ENCODE results near the gene DNALI1. TPM values are rescaled to one million over a fixed set of nuclear protein-coding genes. Genes with fewer than 3 reads are reported as not detected.

Gene DNALI1
- total RNA-seq, 2 donors from 2014 or later = 3.9 to 6.1 TPM

GRCh38 chr1:37612186-37612585 lies 55.4 kb downstream of the DNALI1 start:
- Histone ChIP-seq H3K27ac (no peak overlapping the region), H3K36me3 (no peaks in the 10 kb centered on the region), H3K4me3 (no peak overlapping the region), H3K9me3 (no peaks in the 10 kb centered on the region), H3K27me3 (no peaks in the 10 kb centered on the region), H3K4me1 (no peaks in the 10 kb centered on the region)
- no peak for DNase-seq (ENCODE audit: low spot score)
- TF ChIP-seq, protein P1, sequence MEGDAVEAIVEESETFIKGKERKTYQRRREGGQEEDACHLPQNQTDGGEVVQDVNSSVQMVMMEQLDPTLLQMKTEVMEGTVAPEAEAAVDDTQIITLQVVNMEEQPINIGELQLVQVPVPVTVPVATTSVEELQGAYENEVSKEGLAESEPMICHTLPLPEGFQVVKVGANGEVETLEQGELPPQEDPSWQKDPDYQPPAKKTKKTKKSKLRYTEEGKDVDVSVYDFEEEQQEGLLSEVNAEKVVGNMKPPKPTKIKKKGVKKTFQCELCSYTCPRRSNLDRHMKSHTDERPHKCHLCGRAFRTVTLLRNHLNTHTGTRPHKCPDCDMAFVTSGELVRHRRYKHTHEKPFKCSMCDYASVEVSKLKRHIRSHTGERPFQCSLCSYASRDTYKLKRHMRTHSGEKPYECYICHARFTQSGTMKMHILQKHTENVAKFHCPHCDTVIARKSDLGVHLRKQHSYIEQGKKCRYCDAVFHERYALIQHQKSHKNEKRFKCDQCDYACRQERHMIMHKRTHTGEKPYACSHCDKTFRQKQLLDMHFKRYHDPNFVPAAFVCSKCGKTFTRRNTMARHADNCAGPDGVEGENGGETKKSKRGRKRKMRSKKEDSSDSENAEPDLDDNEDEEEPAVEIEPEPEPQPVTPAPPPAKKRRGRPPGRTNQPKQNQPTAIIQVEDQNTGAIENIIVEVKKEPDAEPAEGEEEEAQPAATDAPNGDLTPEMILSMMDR (IDR thresholded peaks at IDR 0.05) = no peak

DNA sequence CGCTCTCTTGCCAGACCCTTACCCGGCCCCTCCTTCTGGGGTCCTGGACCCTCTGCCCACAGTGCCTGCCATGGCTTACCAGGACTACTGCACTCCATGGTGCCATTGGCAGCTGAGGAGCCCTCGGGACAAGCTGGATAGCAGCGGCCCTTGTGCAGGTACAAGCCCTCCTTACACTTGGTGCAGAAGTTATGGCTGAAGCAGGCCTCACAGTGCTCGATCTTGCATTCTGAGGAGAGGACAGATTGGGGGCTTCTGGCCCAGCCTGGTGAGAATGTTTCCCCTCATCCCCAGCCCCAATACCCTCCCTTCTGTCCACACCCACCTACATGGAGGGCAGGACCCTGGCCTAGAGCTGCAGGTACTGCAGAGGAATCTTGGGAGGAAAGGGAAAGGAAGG lies 57.4 kb downstream of the DNALI1 start:
- TF ChIP-seq, protein P1 (IDR thresholded peaks at IDR 0.05) = no peak
- Histone ChIP-seq H3K36me3 (no peaks in the 10 kb centered on the region), H3K4me3 (no peak overlapping the region), H3K9me3 (no peaks in the 10 kb centered on the region), H3K27me3 (no peaks in the 10 kb centered on the region), H3K27ac (no peak overlapping the region), H3K4me1 (no peaks in the 10 kb centered on the region)
- no peak for DNase-seq (ENCODE audit: low spot score)

DNA sequence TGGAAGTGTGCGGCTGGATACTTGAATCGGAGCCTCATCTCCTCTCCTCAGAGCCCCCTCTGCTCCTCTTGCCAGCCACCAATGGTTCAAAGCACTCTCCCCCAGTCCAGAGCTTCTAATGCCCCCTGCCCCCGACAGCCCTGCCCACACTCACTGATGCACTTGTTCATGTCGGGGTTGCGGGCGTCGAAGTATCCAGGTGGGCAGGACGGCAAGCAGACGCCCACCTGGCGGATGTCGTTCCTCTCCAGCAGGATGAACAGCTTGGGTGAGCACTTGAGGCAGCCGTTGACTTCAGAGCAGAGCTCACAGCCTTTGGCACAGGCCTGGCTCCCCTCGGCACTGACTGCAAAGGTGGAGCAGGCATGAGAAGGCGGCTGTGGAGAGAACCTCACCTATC lies 59.6 kb downstream of the DNALI1 start:
- Histone ChIP-seq H3K9me3 (no peaks in the 10 kb centered on the region), H3K27me3 (no peaks in the 10 kb centered on the region), H3K4me1 (no peaks in the 10 kb centered on the region), H3K4me3 (no peak overlapping the region), H3K27ac (no peak overlapping the region), H3K36me3 (no peaks in the 10 kb centered on the region)
- TF ChIP-seq, protein P1 (IDR thresholded peaks at IDR 0.05) = no peak
- no peak for DNase-seq (ENCODE audit: low spot score)

Other genes with a start within 250 kb of the DNALI1 start
- 10 to 100 TPM in 1 of 2 donors, 1 to 10 TPM in 1; 9.4 to 13.5 TPM for gene ZC3H12A, start 82.4 kb upstream of the DNALI1 start, total RNA-seq
- 10 to 100 TPM; 50.4 to 61.0 TPM for gene MEAF6, start 42.2 kb upstream of the DNALI1 start, total RNA-seq
- 10 to 100 TPM in 1 of 2 donors, 1 to 10 TPM in 1; 4.4 to 12.0 TPM for gene SNIP1, start 2.6 kb upstream of the DNALI1 start, total RNA-seq
- gene GNL2, start 39.0 kb downstream of the DNALI1 start, total RNA-seq = 10 to 100 TPM; 15.4 to 22.2 TPM
- 1 to 10 TPM; 6.3 to 9.1 TPM for gene RSPO1, start 78.0 kb downstream of the DNALI1 start, total RNA-seq
- under 1 TPM; 0.48 to 0.55 TPM for gene CDCA8, start 135.6 kb downstream of the DNALI1 start, total RNA-seq
- under 1 TPM in 1 of 2 donors, not detected in 1; 0.22 TPM for gene EPHA10, start 208.2 kb downstream of the DNALI1 start, total RNA-seq
- 1 to 10 TPM in 1 of 2 donors, under 1 TPM in 1; 0.67 to 1.0 TPM for gene MANEAL, start 236.9 kb downstream of the DNALI1 start, total RNA-seq

Measured in right atrium auricular region (tissue), 2 donors.